AG04449 (cell line): Measurements from ENCODE around the gene BLOC1S4.
A peak's percentile ranks its signal among the peaks of the same experiment; 100 is the strongest.

ENCODE experiments used
- CTCF ChIA-PET: fragments of 350-600 bp; formaldehyde crosslinking; extraction: SDS; loops from one replicate; lab custom pipeline; 2021; ENCODE audit warnings: antibody characterized with exemption; lab: Yijun Ruan, JAX
- POLR2A ChIA-PET: fragments of 400-600, 350-600 bp; formaldehyde crosslinking; extraction: SDS; loops from one replicate; lab custom pipeline; 2020; ENCODE audit warnings: antibody characterized with exemption, inconsistent platforms; lab: Yijun Ruan, JAX
- DNase-seq: peaks from one replicate; pipeline ENCODE4 v3.0.0-alpha.2; 2010; ENCODE audit warnings: low read depth, low spot score
- H3K4me3 ChIP-seq: 2 replicates; pipeline ENCODE4 v1.5.1; 2011; ENCODE audit warnings: low read depth, mild to moderate bottlenecking, control low read depth, low read length
- CTCF ChIP-seq: IDR thresholded peaks from one replicate; pipeline ENCODE4 v1.5.1; 2011; ENCODE audit warnings: mild to moderate bottlenecking, moderate library complexity, low read length, control low read depth, inconsistent platforms; ENCODE audit not compliant: insufficient read depth; ENCODE audit errors: missing control alignments

BLOC1S4 gene

DNA sequence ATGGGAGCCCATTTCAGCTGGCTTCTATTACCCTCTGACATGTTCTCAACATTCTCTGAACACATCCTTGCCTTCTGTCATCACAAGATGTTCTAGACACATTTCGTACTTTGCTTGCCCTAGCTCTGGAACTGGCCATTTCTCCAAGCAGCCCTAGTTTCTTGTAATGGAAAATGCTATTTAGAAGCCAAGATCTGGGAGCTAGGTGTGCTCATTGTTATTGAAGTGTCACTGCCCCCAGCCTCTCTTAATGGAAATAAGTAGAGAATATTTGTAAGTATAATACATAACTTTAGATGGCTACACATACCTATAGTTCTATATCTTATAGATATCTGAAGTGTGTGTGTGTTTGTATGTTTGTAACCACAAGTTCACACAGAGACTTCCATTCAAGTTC is 13.2 kb upstream of the BLOC1S4 start:
- H3K4me3 ChIP-seq = no peak overlapping the region
- CTCF ChIA-PET = interaction anchor here (1.1 kb wide), 1 partner anchor 369 kb away, joined by 3 read pairs; no protein-coding TSS in a partner anchor
- POLR2A ChIA-PET = no interaction called here
- no peak for TF ChIP-seq CTCF
- no peak for DNase-seq

DNA sequence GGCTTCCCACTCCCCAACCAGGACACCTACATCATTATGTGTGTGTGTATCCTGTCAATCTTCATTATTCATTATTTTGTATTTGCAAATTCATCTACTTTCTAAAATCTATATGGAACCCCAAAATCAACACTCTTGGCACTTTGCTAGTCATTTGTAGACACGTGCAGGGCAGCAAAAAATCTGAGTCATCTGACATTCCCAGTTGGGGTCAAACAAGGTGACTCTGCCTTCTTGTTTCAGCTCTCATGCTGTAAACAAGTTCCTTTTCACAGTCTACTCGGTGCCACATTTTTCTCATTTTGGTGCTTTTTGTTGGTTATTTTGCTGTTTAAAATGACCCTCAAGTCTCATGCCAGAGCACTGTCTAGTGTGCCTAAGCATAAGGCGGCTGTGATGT is 12.2 kb upstream of the BLOC1S4 start:
- ChIA-PET POLR2A (no interaction called here), CTCF (interaction anchor here (1.2 to 3.8 kb wide), 2 partner anchors 10 to 13 kb away, joined by 3 to 17 read pairs; partner anchors contain the start of genes BLOC1S4 and S100P)
- no peak overlapping the region for H3K4me3 ChIP-seq
- DNase-seq = no peak
- no peak for TF ChIP-seq CTCF

DNA sequence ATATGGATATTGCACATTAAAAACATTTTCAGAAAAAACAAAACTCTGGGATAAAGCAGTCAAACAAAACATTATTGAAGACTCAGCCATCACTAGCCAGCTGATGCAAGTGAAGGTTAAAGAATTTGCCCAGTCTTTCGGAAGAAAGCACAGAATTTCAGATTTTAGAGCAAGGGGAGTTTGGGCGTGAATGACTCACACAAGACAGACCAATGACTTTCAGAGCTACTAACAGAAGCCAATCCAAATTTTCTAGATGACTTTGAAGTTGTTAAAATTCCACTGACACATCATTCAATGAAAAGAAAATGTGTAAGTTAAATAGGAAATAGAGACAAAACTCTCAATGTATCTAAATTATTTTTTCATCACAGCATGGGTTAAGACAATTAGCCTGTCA is 10.3 kb upstream of the BLOC1S4 start:
- CTCF ChIA-PET = interaction anchor here (0.8 to 3.8 kb wide), 4 partner anchors 11 to 396 kb away, joined by 3 to 17 read pairs (median 5); partner anchors contain the start of gene BLOC1S4
- no peak for TF ChIP-seq CTCF
- POLR2A ChIA-PET = interaction anchor here (0.6 kb wide), 1 partner anchor 13 kb away, joined by 3 read pairs; no protein-coding TSS in a partner anchor
- DNase-seq = no peak
- H3K4me3 ChIP-seq = no peak overlapping the region

DNA sequence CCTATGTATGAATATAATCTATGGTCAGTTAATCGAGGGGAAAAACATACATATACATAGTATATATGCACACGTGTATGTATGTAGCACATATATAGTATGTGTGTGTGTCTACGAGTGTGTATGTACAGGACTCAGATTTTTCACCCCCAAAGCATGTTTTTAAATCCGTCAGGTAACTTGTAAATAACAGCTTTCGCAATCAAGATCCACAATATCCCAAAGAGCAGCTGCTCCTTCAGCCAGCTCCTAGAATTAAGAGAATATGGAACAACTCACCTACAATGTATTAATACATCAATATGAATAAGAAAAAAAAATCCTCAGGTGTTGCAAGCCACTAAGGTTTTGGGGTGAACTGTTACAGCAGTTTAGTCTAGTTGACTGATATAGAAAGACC is 9.8 kb upstream of the BLOC1S4 start:
- no peak overlapping the region for H3K4me3 ChIP-seq
- ChIA-PET CTCF (interaction anchor here (0.8 to 3.8 kb wide), 7 partner anchors 11 to 396 kb away, joined by 3 to 17 read pairs (median 3); partner anchors contain the start of gene BLOC1S4), POLR2A (interaction anchor here (0.6 kb wide), 1 partner anchor 12 kb away, joined by 3 read pairs; no protein-coding TSS in a partner anchor)
- no peak for TF ChIP-seq CTCF
- DNase-seq = no peak

DNA sequence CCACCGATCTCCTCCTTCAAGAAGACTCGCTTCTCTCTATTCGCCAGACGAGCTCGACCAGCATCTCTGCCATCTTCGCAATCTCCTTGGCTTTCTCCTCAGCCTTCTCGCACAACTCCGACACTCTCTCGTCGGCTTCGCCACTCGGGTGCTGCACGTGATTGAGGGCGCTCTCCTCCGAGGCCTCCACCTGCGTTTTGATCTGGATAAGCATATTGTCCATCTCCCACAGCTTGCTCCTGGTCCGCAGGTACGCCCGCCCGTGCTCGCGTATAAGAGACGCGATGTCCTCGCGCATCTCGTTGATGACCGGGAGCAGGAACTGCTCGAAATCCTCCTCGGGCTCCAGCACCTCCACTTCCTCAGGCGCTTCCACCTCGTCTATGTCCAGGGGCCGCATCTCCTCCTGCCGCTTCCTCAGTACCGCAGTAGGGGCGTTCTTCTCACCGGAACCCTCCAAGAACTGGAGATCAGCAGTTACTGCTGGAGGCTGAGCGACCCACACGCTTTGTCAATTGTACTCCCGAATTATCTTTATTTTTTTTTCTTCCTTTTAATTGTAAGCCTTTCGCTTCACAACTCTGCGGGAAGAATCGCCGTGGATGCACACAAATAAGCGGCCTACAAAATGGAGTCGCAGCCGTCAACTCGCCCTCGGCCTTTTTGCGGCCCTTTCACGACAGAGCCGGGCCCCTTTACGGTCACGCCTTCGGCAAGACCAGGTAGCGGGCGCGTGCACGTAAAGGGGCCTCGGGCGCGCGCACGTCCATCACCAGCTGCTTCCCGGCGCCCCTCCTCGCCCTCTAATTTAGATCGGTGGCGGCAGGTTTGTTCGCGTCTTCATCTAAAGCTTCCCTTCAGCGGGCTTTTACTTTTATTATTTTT is 6.5 kb upstream of the BLOC1S4 start, which contains the start of gene MRFAP1L1:
MRFAP1L1 (minus strand) TSS at position 636 of the 885 bp plus-strand sequence; CDS start at position 400, 236 bp downstream.
- DNase-seq = peak; percentile 84
- H3K4me3 ChIP-seq = peak within 1 kb of the TSS; percentile 94
- peak; percentile 11 for TF ChIP-seq CTCF
- CTCF ChIA-PET = interaction anchor here (0.6 to 1.2 kb wide), 10 partner anchors 8 to 373 kb away, joined by 3 to 4 read pairs (median 3); partner anchors contain the start of gene GRPEL1
- POLR2A ChIA-PET = interaction anchor here (0.6 to 1.0 kb wide), 5 partner anchors 17 to 68 kb away, joined by 3 to 4 read pairs (median 4); a partner anchor contains a TSS
